Fibroblast of lung (primary cell): ENCODE data around the gene ECPAS.

Experiments used
- CTCF ChIP-seq, 2 donors: IDR thresholded peaks in 1 of 2; conservative IDR thresholded peaks in 1 of 2; 1 replicate in 1 of 2; 2 replicates in 1 of 2; pipeline ENCODE4 v1.5.1; 2011 to 2012; ENCODE audit warnings: low read length in 2 of 2, control low read depth in 1 of 2, inconsistent platforms in 1 of 2, low read depth in 1 of 2, mild to moderate bottlenecking in 1 of 2
- EZH2 ChIP-seq: IDR thresholded peaks from 2 replicates; pipeline ENCODE4 v1.5.1; 2012; ENCODE audit warnings: low read length, control low read depth, mild to moderate bottlenecking; ENCODE audit errors: missing control alignments

DNA sequence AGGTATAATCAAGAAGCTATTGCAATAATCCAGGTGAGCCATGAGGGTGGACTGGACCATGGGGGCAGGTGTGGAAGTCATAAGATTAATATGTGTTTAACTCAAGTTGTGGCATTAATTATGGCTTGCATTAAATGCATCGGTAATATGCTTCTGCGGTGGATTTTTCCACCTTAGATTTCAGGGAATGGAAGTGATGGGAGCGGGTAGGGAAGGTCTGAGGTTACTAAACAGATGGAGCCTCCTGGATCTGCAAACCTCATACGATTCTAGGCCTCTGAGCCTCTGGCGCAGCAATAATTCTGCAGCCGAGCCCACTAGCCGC, 40.5 kb upstream of the ECPAS start:
- no peak for TF ChIP-seq CTCF (conservative IDR thresholded peaks at IDR 0.05 in 1 of 2, IDR thresholded peaks at IDR 0.05 in 1 of 2; ENCODE audit: low read depth in 1 of 2, low read length in 2 of 2)
- no peak for TF ChIP-seq EZH2
